ENCODE measurements around the gene FAM50B. TPM values are rescaled to one million over a fixed set of nuclear protein-coding genes. Genes with fewer than 3 reads are reported as not detected.

Gene FAM50B
- total and polyA plus RNA-seq, 2 of the 13 experiments (the other 11 are each of a cell fraction or from before 2014, with no cell fraction given): 0.05 TPM; not detected in 1

- Histone ChIP-seq H3K9me3 (ENCODE audit: low read length) (peaks cover 3% of the 10 kb centered on the region; the same call in 1 of the 2 replicates), H3K4me3 (replicated peaks in 1 of 3; ENCODE audit: insufficient read depth in 1 of 3, low read depth in 2 of 3, low read length in 3 of 3) (no peak overlapping the region), H3K9ac (ENCODE audit: insufficient read depth, low read depth, low read length) (no peak overlapping the region), H3K79me2 (ENCODE audit: insufficient read depth, low read length) (no peaks in the 10 kb centered on the region), H2AFZ (ENCODE audit: low read length) (no peak overlapping the region), H3K27ac (ENCODE audit: extremely low read length, insufficient read depth, low read length) (peak overlapping the region; percentile 7), H3K36me3 (replicated peaks in 1 of 2; ENCODE audit: control insufficient read depth in 1 of 2, insufficient read depth in 2 of 2, low read length in 2 of 2) (no peaks in the 10 kb centered on the region), H3K4me2 (ENCODE audit: low read depth, low read length) (peak overlapping the region; percentile 10), H3K27me3 (ENCODE audit: control insufficient read depth in 1 of 2, insufficient read depth in 2 of 2, low read length in 2 of 2) (no peaks in the 10 kb centered on the region), H4K20me1 (ENCODE audit: insufficient read depth, low read length) (no peaks in the 10 kb centered on the region), H3K4me1 (ENCODE audit: insufficient read depth, low read length) (peaks cover 78% of the 10 kb centered on the region)
- POLR2A ChIA-PET: interaction anchor here (0.7 to 3.7 kb wide), 10 partner anchors 19 to 139 kb away, joined by 3 to 27 read pairs (median 4); no protein-coding TSS in a partner anchor
- DNase-seq (ENCODE audit: low spot score): peak; percentile 57
- intact Hi-C loops (cut with micrococcal nuclease; ENCODE audit: unreplicated experiment): loop anchor here (1.0 kb wide), 3 partner anchors 25 to 139 kb away; no protein-coding TSS in a partner anchor
- no TSS peak for BruUV-seq (replicated peaks)
- peak; percentile 76 for FAIRE-seq
- ATAC-seq: peak; percentile 79
- CTCF ChIA-PET (ENCODE audit: low intra/inter-chr PET ratio, low total read pairs): interaction anchor here (1.2 to 3.5 kb wide), 4 partner anchors 46 to 146 kb away, joined by 3 to 60 read pairs (median 6); no protein-coding TSS in a partner anchor
- in situ Hi-C loops (cut with HindIII; ENCODE audit: extremely low pct_ligation_motif_present, low pct_unique_long_range_greater_than_20kb): loop anchor here (5.0 kb wide), 1 partner anchor 140 kb away; no protein-coding TSS in a partner anchor
- 24% methylated on average over 9 of the region's 9 CpGs for WGBS (ENCODE audit: low lambda C conversion rate)
- TF ChIP-seq ZMYM2 (CRISPR knock-in tag; IDR thresholded peaks at IDR 0.05) (no peak), ZNF230 (CRISPR knock-in tag; IDR thresholded peaks at IDR 0.05) (no peak), CBX5 (CRISPR knock-in tag; IDR thresholded peaks at IDR 0.05; ENCODE audit: borderline replicate concordance) (0 out of 2 replicates have a peak, but pooled peaks have one; percentile 29), GLMP (CRISPR knock-in tag; IDR thresholded peaks at IDR 0.05; ENCODE audit: borderline replicate concordance) (no peak), SALL1 (CRISPR knock-in tag; IDR thresholded peaks at IDR 0.05) (peak; percentile 16; the same call in 1 of the 2 replicates), ZFP91 (CRISPR knock-in tag; IDR thresholded peaks at IDR 0.05; ENCODE audit: borderline replicate concordance) (0 out of 2 replicates have a peak, but pooled peaks have one; percentile 6), RXRB (CRISPR knock-in tag; IDR thresholded peaks at IDR 0.05; ENCODE audit: borderline replicate concordance) (no peak), ZNF556 (CRISPR knock-in tag; IDR thresholded peaks at IDR 0.05; ENCODE audit: borderline replicate concordance) (peak; percentile 18; the same call in 1 of the 2 replicates), ZNF362 (CRISPR knock-in tag; IDR thresholded peaks at IDR 0.05; ENCODE audit: borderline replicate concordance) (peak; percentile 69; the same call in 1 of the 2 replicates), TBX2 (CRISPR knock-in tag; IDR thresholded peaks at IDR 0.05; ENCODE audit: borderline replicate concordance) (peak; percentile 48; the same call in 1 of the 2 replicates), TBL1XR1 (IDR thresholded peaks at IDR 0.05; ENCODE audit: borderline replicate concordance, low read length, partially characterized antibody) (peak; percentile 10), PITX1 (CRISPR knock-in tag; IDR thresholded peaks at IDR 0.05) (0 out of 2 replicates have a peak, but pooled peaks have one; percentile 13), RFX1 (IDR thresholded peaks at IDR 0.05) (0 out of 2 replicates have a peak, but pooled peaks have one; percentile 31), ZNF232 (CRISPR knock-in tag; IDR thresholded peaks at IDR 0.05; ENCODE audit: borderline replicate concordance) (peak; percentile 35; the same call in 1 of the 2 replicates), ZNF292 (CRISPR knock-in tag; IDR thresholded peaks at IDR 0.05; ENCODE audit: borderline replicate concordance, low read depth) (peak; percentile 35; the same call in 1 of the 2 replicates), THAP9 (CRISPR knock-in tag; IDR thresholded peaks at IDR 0.05; ENCODE audit: borderline replicate concordance) (no peak)
These were observed 38.1 kb downstream of the FAM50B start for GRCh38 chr6:3887150-3887700.

Data from HepG2 (cell line).